Myocyte (in vitro differentiated cells): Measurements from ENCODE around the gene PELI2. TPM values are rescaled to one million over a fixed set of nuclear protein-coding genes. Genes with fewer than 3 reads are reported as not detected.

ENCODE experiments used
- DNase-seq: peaks from one replicate; pipeline ENCODE4 v3.0.0-alpha.2; 2012; ENCODE audit warnings: low read depth
- total RNA-seq: library from RNA; depleted of rRNA; stranded (reverse); fragments of >200 nt; gene quantifications from 2 replicates; pipeline ENCODE4 v1.2.3, GENCODE V29; 2014

The PELI2 gene
- total RNA-seq, 1 donor from 2014 or later = 6.4 TPM

DNA sequence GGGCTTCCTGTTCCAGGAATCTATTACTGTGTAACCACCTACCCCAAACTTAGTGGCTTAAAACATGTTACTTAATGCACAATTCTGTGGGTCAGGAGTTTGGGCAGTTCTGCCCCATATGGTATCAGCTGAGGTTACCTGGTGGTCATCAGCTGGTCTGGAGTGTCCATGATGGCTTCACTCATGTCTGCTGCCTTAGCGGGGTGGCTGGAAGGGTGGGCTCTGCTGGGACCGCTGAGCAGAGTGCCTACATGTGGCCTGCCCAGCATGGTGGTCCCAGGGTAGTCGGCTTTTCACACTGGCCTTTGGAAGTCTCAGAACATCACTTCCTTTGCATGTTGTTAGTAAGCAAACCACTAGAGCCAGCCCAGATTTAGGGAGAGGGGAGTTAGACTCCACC lies 53.9 kb downstream of the PELI2 start:
- DNase-seq = no peak

DNA sequence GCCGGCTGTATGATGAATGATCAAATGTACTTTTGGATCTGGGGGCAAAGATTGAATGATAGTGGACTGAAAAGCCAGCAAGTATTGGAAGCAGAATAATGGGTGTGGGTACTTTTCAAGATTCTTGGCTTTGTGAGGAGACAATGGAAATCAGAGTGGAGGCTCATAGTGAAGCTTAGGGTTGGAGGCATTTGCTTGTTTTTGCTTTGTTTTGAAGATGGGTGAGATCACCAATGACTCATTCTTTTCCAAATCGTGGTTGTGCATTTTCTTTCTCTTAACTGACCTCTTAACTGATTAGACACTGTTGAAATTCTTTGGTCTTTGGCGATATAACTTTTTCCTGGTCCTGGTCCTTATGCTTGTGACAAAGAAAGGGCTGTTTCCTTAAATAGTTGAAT lies 54.4 kb downstream of the PELI2 start:
- DNase-seq = peak; percentile 40

DNA sequence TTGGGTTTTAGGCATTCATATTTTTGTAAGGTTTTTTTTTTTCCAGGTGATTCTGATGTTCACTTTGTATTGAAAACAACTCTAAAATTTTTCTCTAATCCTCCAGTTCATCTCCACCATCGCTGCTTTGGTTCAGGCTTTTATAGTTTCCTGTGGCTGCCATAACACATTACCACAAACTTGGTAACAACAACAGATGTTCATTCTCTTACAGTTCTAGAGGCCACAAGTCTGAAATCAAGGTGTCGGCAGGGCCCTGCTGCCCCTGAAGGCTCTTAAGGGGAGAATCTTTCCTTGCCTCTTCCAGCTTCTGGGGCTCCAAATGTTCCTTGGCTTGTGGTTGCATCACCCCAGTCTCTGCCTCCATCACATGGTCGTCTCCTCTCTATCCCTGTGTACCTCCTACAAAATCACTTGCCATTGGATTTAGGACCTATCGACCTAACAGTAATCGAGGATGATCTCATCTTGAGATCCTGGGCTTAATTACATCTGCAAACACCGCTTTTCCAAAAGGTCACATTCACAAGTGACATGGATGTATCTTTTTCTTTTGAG lies 55.2 kb downstream of the PELI2 start:
- peak; percentile 72 for DNase-seq

DNA sequence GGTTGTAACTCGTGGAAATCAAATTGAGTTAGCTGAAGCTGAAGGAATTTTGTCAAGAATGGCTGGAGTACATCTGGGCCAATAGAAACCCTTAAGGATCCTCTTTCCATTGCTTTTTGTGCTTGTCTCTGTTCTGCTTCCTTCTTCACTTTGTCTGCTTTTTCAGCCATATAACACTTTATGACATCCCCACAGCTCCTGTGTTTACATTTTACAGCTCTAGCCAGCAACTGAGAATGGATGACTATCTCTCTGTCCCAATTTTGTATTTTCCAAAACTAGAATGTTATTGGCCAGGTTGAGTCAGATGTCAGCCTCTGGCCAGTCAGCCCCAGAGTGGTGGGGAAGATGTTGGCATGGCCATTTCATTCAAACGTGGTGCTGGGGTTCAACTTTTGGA lies 57.6 kb downstream of the PELI2 start:
- DNase-seq = no peak

DNA sequence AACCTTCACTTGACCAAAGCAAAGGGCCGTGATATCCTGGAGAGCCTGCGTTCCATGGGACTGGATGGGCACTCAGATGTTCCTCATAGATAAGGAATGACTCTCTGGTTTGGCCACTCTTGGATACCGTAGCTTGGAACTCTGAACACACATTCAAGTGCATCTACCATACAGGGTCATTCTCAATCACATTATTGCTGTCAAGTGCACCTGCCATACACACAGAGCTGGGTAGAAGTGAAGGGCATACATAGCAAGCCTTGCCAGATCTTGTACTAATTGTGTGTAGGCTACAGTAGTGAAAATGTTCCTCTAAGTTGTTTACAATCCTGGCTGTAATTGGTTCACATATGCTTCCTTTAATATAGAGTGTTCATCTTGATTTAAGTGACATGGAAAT lies 58.3 kb downstream of the PELI2 start:
- DNase-seq = no peak

DNA sequence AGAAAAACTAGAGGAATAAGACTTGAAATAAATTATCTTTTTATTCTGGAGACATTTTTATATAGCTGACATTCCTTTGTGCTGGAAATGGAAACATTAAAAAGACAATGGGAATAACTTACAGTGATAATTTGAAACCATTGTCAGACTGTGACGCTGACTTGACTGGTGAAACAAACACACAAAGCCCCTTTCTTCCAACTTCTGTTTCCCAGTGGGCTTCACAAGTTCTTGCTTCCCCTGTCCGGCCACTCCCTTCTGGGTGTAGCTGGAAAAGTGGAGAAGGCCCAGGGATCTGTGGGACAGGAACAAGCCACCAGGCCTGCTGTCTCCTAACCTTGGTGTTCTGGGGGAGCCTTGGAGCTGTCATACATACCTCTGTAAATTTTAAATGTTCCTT lies 58.8 kb downstream of the PELI2 start:
- DNase-seq = no peak

DNA sequence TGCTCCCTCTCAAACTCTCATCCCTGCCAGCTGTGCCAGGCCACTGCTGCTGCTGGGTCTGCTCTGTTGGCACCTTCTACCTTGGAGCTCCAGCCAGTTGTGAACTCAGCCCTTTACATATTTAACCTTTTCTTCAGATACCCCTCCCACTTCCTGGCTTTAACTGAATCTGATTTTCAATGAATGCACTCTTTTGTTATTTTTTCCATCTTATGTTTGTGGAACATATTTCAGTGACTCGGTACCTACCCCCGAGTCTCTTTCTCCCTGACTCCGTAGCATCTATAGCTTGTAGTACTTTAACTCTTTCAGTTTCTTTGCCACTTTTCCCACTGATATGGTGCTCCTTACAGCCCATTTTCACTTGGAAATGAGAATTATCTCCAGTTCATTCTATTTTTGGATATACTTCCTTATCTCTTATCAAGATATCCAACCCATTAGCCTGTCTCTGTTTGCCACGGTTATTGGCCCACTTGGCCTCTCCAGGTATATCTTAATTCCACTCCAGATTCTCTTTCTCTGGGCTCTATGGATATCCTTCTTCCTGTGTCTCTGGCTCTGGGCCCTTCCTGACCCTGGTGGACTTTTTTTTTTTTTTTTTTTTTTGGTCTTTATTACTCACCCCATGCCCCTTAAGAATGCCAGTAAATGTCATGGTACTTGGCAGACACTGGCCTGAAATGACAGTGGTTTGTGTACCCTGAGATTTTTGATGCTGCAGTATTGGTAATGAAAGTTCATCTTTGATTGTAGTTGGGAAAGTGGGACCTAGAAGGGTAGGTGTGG lies 62.7 kb downstream of the PELI2 start:
- no peak for DNase-seq

DNA sequence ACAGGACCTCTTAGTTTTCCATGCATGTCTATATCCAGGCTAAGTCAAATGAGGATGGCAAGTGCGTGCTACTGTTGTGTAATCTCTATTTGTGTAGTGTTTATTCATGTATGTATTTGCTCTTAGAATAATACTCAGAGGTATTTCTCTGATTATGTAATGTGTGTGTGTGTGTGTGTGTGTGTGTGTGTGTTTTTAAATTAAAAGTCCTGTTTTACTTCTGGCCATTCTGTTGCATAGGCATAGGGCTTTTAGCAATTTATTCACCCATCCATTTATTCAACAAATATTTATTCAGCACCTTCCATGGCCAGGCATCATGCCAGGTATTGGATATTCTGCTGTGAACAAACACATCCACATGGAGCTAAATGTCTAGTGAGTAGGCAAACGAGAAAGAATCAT lies 63.5 kb downstream of the PELI2 start:
- no peak for DNase-seq

DNA sequence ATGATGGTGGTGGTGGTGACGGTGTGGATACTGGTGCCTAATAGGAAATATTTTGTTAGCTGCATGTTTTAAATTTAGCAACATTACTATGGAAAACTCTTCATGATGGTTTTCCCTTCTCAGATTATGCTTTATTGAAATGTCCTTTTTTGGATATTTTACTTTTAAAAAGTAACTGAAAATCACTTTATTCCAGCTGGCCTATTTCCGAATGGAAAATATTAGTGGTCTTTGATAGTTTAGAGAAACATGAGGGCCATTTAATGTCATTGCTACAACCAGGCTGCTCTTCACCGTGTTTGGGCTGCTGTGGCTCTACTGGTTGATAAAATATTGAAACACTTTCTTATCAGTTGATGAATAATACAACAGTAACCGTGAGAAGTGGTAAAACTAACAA lies 64.2 kb downstream of the PELI2 start:
- DNase-seq = no peak

DNA sequence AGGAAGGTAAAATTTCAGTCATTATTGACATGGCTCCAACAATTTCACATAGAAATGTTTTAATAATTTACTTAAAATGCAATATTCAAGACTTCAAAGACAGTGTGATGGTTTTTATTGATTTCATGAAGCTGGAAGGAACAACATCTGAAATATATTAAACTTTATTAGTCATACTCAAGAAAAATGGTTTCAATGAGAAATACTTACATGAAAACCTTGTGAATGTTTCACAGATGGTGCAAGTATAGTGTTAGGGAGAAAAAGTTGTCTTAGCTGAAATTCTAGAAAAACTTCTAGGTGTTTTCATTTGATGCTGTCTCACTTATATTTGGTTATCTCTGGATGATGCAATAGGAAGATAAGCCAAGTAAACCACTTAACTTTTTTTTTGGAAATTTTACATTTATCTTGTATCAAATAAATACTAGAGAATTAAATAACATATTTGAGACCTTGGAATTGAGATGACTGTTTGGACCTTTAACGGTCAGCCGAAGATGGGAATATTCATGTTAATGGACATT lies 65.5 kb downstream of the PELI2 start:
- DNase-seq = no peak

DNA sequence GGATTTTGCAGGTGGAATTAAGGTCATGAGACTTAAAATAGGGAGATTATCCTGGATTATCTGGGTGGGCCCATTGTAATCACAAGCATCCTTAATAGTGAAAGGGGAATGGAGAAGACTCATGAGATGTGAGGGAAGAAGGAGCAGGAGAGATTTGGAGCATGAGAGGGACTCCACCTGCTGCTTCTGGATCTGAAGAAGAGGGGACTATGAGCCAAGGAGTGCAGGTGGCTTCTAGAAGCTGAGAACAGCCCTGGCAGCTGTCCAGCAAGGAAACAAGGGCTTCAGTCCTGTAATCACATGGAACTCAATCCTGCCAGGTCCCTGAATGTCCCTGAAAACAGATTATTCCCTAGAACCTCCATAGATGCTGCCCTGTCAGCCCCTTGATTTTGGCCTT lies 67.8 kb downstream of the PELI2 start:
- no peak for DNase-seq

DNA sequence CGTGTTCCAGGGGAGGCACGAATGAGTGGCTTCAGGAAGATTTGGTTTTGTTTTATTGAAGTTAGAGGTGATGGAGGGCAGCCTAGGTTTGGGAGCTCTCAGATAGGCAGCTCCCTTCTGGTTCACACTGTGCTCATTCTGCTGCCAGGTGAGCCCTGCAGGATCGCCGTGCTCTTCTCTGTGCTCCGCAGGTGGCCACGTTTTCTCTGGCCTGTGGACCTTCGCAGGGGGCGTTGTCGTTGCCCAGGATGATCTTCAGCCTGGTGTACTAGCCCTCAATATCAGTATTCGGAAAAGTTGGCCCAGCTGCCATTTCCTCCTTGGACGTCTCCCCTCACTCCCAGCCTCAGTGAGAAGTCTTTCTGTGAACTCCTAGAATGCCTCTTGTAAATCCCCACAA lies 69.5 kb downstream of the PELI2 start:
- DNase-seq = no peak

DNA sequence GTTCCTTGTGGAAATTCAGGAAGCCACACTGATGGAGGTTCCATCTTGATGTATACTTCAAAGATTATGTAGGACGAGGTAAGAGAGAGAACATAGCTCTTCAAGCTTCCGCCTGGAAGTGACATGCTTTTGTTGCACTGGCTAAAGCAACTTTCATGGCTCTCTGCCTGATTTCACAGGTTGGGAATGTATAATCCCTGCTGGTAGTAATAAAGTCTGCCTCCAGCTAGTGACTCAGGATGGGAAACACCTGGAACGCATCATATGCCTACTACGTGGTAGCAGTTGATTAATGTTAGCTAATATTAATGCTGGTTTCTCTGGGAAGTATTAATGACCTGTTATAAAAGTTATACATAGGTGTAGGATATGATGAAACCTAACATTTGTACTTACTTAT lies 71.1 kb downstream of the PELI2 start:
- DNase-seq = no peak

DNA sequence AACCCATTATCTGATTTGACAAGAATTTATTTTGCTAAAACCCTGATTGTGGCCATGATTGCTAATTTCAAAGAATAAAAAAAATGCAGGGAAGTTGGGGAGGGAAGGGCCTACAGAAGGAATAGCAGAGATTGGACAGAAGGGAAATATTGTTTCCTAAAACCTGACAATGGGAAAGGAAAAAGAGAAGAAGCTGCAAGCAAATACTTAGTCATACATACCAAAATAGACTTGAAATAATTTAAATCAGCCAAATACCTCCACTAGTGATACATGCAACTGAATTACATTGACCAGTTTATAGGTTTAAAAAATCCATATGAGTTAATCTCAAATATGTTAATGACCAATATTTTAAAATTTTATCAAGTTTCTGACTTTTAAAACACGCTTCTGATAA lies 75.1 kb downstream of the PELI2 start:
- DNase-seq = no peak

DNA sequence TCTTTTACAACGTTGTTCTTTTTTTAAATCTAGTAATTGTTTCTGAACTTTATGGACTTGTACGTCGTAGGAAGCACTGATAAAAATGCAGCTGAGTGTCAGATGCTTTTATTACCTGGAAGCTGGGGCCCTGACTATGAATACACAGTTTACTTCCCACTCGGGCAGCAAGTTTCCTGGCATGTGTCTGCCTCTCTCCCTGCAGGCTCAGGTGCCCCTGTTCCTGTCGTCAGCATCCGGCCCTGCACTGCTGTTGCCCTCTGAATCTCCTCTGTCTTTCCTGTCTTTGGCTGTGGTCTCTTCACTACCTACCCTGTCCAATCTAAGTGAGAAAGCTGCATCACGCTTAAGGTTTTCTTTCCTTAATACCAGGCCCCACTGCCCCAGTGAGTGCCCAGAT lies 75.8 kb downstream of the PELI2 start:
- no peak for DNase-seq

DNA sequence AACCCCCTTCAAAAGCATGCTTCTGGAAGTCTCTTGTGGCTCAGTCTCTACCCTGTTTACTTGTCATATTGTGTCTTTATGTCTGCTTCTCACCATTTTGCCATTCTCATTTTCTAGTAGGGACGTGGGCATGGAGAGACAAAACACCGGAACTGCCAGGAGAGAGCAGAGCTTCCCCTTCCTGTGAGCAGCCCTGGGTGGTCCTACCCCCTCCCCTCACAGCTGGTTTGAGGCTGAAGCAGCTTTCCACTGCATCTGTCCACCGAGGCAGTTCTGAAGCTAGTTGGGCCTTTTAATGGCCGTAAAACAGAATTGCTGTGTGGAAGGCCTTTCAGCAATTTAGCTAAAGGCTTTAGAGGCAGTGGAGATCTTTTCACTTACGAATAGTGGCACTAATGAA lies 77.0 kb downstream of the PELI2 start:
- DNase-seq = no peak

DNA sequence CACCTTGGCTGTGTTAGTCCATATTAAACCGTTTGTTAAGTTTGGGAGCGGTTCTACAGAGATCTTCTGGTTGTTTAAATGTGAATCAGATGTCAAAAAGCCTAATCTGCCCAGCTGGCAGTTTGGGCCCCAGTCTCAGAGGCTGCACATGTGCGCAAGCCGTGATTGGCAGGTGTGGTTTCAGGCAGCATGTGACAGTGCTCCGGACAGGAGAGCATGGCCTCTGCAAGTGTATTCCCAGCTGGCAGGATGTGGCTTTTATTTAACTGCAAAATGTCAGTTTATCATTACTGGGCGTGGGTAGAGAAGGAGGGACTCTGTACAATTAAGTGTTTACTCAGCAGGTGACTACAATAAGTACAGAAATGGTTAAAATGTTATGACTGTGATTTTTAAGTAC lies 77.5 kb downstream of the PELI2 start:
- DNase-seq = peak; percentile 93

DNA sequence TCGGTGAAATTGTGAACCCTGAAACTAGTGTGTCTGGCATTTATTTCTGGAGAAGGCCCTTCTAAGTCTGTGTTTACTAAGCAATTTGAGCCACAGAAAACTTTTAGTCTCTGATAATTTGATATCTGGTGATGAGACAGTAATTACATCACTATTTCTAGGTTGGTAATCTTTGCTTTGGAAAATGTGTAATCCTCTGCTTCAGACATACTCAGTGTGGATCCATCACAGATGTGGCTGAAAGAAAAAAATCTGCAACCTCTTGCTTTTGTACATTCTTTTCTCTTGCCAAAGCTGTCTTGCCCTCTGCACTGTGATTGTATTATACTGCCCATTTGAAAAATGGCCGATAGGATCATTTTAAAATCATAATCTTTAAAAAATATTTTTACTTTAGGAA lies 78.1 kb downstream of the PELI2 start:
- peak; percentile 55 for DNase-seq

DNA sequence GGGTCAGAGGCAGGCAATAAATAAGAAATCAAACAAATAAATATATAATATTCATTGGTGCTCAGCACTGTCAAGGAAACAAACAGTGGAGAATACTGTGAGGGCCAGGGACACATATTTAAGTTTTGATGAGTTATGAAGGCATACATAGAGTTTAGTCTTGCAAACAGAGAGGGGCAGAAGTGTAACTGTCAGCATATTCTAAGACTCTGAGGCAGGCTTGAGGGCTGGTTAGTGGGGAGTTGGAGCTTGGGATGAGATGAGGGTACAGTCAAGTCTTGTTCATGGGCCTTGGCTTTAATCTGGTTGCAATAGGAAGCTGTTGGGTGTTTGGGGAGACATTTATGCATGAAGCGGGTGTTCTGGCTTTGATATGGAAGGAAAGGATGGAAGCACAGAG lies 78.9 kb downstream of the PELI2 start:
- DNase-seq = no peak

DNA sequence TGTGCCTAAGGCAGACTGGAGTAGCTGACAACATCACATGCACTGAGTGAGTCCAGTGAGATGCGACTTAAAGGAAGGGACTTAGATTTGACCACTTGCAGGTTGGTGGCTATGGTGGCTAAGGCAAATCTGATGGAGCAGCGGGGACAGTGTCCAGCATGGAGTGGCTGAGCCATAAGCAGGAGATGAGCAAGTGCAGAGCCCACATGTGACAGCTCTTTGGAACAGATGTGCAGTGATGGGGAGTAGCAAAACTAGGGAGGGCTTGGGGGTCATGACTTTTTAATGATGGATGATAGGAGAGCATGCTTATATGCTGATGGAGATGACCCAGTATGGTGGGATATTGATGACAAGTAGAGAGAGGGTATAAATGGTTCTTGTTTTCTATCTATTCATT lies 80.2 kb downstream of the PELI2 start:
- DNase-seq = no peak

DNA sequence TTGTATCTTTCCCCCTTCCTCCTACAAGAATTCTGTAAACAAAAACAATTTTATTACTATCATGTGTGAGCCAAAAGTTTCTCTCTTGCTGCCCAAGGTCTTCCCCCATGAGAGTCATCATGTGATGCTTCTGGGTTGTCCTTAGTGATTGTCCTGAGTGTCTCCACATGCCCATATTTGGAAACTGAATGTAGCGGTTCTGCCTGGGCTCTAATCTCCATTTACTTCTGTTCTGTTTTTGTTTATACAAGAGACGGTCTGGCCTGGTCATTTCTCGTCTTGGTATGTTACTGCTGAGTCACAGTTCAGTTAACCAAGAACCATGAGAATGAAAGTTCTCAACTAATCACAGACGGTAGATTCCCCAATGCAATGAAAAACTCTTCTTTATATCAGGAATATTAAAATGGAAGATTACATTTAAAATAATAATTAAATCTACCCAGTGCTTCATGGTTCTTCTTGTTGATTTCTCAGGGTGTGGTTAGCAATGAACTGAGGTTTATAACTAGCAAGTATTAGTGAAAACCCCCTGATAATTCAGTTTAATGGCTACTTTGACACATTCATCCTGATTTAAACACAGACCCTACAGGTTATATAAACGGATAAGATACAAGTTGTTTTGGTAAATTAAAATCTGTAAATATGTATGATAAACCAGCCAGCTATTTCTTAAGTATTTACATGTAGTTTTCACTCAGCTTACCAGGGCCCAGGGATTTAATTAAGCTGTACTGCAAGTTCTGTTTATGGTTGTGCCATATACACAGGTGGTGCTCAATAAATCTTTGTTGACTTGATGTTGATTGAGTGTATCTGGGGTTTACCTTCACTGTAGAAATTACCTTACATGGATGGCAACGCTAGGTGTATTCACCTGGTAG lies 81.1 kb downstream of the PELI2 start:
- DNase-seq = peak; percentile 91

DNA sequence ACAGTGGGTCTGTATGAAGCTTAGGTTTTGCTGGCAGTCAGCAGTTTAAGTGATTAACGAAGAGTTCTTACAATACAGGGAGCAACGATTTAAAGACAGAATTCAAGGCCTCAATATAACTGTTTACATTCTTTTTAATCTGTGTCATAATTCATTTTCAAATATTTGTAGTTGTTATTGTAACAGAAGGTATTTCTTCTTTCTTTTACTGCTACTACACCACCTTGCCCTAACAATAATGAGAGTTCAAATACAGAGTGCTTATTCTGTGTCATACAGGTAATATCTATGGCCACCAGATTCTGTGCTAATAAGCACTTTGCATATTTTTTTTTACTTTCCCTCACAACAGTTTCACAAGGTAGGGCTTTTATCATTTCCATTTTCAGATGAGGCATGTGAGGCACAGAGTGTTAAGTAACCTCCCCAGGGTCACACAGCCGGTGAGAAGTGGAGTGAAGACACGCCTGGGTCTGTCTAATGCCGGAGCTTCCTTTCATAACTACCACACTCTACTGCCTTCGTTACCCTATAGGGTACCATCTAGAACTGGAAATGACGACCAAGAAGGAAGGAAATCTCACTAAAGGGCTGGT lies 81.9 kb downstream of the PELI2 start:
- no peak for DNase-seq
